OCI-LY1 (cell line): Measurements from ENCODE around the gene CENPE.

Source experiments
- H2AFZ ChIP-seq: fragments of 200-600 bp; sonication (generic), shearing (Covaris generic); 2 replicates; pipeline ENCODE4 v1.6.0; 2014; ENCODE audit warnings: antibody characterized with exemption, mild to moderate bottlenecking, low read length
- H3F3A ChIP-seq: fragments of 200-600 bp; sonication (generic), shearing (Covaris generic); 2 replicates; pipeline ENCODE4 v1.6.0; 2014; ENCODE audit warnings: mild to moderate bottlenecking, antibody characterized with exemption, low read length, moderate library complexity; ENCODE audit not compliant: insufficient read depth
- H3K27ac ChIP-seq: fragments of 200-600 bp; sonication (generic); 2 replicates; pipeline ENCODE4 v1.5.1; 2014; ENCODE audit warnings: low read length, mixed run types, mild to moderate bottlenecking, low read depth; ENCODE audit not compliant: poor library complexity, severe bottlenecking
- H3K27me3 ChIP-seq: fragments of 200-600 bp; sonication (generic); 2 replicates; pipeline ENCODE4 v1.6.0; 2014; ENCODE audit warnings: antibody characterized with exemption, mild to moderate bottlenecking, low read length, moderate library complexity; ENCODE audit not compliant: insufficient read depth
- H3K36me3 ChIP-seq: fragments of 200-600 bp; sonication (generic); 2 replicates; pipeline ENCODE4 v1.6.1; 2014; ENCODE audit warnings: mild to moderate bottlenecking, antibody characterized with exemption, low read length, moderate library complexity, mixed read lengths; ENCODE audit not compliant: insufficient read depth
- H3K4me1 ChIP-seq: fragments of 200-600 bp; sonication (generic); 2 replicates; pipeline ENCODE4 v1.5.1; 2014; ENCODE audit warnings: mild to moderate bottlenecking, low read length, moderate library complexity; ENCODE audit not compliant: insufficient read depth, severe bottlenecking
- H3K4me2 ChIP-seq: fragments of 200-600 bp; sonication (generic), shearing (Covaris generic); 2 replicates; pipeline ENCODE4 v1.6.1; 2014; ENCODE audit warnings: low read length
- H3K4me3 ChIP-seq: fragments of 200-600 bp; sonication (generic); 2 replicates; pipeline ENCODE4 v1.5.1; 2014; ENCODE audit warnings: low read length, low read depth, mild to moderate bottlenecking, mixed read lengths; ENCODE audit not compliant: poor library complexity, severe bottlenecking
- H3K79me2 ChIP-seq: fragments of 200-600 bp; shearing (Covaris generic); 2 replicates; pipeline ENCODE4 v1.6.1; 2016; ENCODE audit warnings: mixed run types, low read length, mixed read lengths; ENCODE audit not compliant: insufficient read depth
- H3K9ac ChIP-seq: fragments of 200-600 bp; sonication (generic), shearing (Covaris generic); 2 replicates; pipeline ENCODE4 v1.6.1; 2014; ENCODE audit warnings: mild to moderate bottlenecking, low read length, mixed read lengths
- H3K9me2 ChIP-seq: fragments of 200-600 bp; sonication (generic), shearing (Covaris generic); 2 replicates; pipeline ENCODE4 v1.6.1; 2014; ENCODE audit warnings: low read depth, mild to moderate bottlenecking, low read length, mixed read lengths
- H3K9me3 ChIP-seq: fragments of 200-600 bp; shearing (Covaris generic); 2 replicates; pipeline ENCODE4 v1.6.1; 2014; ENCODE audit warnings: low read length, mixed read lengths
- H4K20me1 ChIP-seq: fragments of 200-600 bp; sonication (generic), shearing (Covaris generic); 2 replicates; pipeline ENCODE4 v1.6.0; 2016; ENCODE audit warnings: mild to moderate bottlenecking, low read length; ENCODE audit not compliant: insufficient read depth
- EZH2 ChIP-seq: fragments of 200-600 bp; sonication (generic), shearing (Covaris generic); IDR thresholded peaks from 2 replicates; pipeline ENCODE4 v1.8.0; 2017; ENCODE audit warnings: borderline replicate concordance, mixed run types, mild to moderate bottlenecking, antibody characterized with exemption, low read length, moderate library complexity, mixed read lengths
- TF ChIP-seq, protein P1 (sequence below): fragments of 200-600 bp; sonication (generic), shearing (Covaris generic); IDR thresholded peaks from 2 replicates; pipeline ENCODE4 v1.5.1; 2017; ENCODE audit warnings: mild to moderate bottlenecking, antibody characterized with exemption, low read length, moderate library complexity, mixed read lengths

The CENPE gene

DNA sequence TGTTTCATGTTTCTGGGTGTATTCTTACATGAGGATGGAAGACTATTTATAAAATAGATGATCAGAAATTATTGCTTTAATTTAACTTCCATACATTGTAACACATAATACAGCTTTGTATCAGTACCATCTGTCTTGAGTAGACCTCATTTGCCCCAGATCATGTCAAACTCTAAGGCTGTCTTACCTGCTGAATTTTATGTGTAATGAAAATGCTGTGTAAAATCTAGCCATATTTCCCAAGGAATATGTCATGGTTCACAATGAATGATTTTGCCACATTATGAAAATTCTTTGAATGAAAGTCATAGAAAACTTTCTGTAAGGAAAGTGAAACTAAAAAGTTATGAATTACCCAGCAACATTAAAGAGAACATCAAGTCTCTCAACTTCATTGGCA lies 105.9 kb downstream of the CENPE start:
- no peak overlapping the region for H3K4me3 ChIP-seq

DNA sequence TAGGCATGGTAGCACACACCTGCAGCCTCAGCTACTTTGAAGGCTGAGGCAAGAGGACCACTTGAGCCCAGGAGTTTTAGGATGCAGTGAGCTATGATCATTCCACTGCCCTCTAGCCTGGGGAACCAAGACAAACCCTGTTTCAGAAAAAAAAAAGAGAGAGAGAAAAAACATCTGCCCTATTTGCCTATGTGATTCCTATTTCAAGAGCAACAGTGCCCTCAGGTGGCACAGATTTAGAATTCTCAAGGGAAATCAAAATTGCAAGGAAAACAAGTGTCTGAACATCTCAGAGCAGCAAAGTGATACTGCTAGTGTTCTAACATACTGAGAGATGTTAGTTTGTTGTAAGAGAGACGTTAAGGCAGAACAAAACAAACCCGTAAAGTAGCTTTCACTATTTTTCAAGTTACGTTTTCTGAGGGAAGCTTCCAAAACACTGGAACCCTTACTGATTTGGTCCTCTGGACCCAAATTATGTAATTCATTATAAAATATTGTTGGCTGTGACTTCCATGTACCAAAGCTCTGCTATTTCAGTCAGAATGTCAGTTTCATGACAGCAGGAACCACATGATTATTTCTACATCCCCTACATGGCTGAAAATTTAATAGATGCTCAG lies 106.4 kb downstream of the CENPE start:
- Histone ChIP-seq H3K4me2 (no peak overlapping the region), H3K4me1 (peaks cover 18% of the 10 kb centered on the region), H3K9ac (no peak overlapping the region)

More for the DNA sequence above, 105.9 kb downstream of the CENPE start:
- no peaks in the 10 kb centered on the region for H3F3A ChIP-seq
- peaks cover 7% of the 10 kb centered on the region; the same call in 1 of the 2 replicates for H3K36me3 ChIP-seq
- H3K4me1 ChIP-seq, result peaks cover 18% of the 10 kb centered on the region
- no peaks in the 10 kb centered on the region for H3K27me3 ChIP-seq
- H3K79me2 ChIP-seq, result no peaks in the 10 kb centered on the region
- no peak overlapping the region; the same call in 1 of the 2 replicates for H3K9ac ChIP-seq
- no peaks in the 10 kb centered on the region for H3K9me2 ChIP-seq
- H2AFZ ChIP-seq, result no peak overlapping the region
- H4K20me1 ChIP-seq, result no peaks in the 10 kb centered on the region
- H3K9me3 ChIP-seq, result no peaks in the 10 kb centered on the region
- H3K4me2 ChIP-seq, result no peak overlapping the region
- no peak for TF ChIP-seq EZH2
- TF ChIP-seq, protein P1, sequence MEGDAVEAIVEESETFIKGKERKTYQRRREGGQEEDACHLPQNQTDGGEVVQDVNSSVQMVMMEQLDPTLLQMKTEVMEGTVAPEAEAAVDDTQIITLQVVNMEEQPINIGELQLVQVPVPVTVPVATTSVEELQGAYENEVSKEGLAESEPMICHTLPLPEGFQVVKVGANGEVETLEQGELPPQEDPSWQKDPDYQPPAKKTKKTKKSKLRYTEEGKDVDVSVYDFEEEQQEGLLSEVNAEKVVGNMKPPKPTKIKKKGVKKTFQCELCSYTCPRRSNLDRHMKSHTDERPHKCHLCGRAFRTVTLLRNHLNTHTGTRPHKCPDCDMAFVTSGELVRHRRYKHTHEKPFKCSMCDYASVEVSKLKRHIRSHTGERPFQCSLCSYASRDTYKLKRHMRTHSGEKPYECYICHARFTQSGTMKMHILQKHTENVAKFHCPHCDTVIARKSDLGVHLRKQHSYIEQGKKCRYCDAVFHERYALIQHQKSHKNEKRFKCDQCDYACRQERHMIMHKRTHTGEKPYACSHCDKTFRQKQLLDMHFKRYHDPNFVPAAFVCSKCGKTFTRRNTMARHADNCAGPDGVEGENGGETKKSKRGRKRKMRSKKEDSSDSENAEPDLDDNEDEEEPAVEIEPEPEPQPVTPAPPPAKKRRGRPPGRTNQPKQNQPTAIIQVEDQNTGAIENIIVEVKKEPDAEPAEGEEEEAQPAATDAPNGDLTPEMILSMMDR, result no peak
- H3K27ac ChIP-seq, result no peak overlapping the region

DNA sequence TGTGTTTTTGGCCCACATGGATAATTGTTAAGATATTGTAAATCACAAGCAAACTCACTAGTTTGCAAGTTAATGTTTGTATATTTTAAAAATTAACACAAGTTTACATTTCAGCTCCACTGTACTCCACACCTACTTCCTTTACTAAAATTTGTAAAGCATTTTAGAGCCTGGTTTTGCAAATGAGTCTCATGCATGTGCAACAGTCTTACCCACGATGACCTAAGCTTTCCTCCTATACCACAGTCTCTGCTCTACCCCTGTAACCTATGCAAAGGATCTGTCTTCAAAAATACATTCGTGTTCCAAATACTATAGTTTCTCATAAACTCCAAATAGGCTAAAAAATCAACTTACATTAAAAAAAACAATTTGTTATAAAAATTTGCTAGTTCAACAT lies 108.7 kb downstream of the CENPE start:
- TF ChIP-seq, protein P1, result no peak
- no peak for TF ChIP-seq EZH2

More for the DNA sequence above, 106.4 kb downstream of the CENPE start:
- Histone ChIP-seq H3K27ac (no peak overlapping the region), H4K20me1 (no peaks in the 10 kb centered on the region), H3K36me3 (peaks cover 7% of the 10 kb centered on the region; the same call in 1 of the 2 replicates), H3K9me3 (no peaks in the 10 kb centered on the region), H2AFZ (no peak overlapping the region), H3K79me2 (no peaks in the 10 kb centered on the region), H3K27me3 (no peaks in the 10 kb centered on the region), H3K4me3 (no peak overlapping the region), H3K9me2 (no peaks in the 10 kb centered on the region), H3F3A (no peaks in the 10 kb centered on the region)
- TF ChIP-seq EZH2, result no peak
- TF ChIP-seq, protein P1, result peak; percentile 88

More for the DNA sequence above, 108.7 kb downstream of the CENPE start:
- Histone ChIP-seq H3K9ac (no peak overlapping the region), H3K4me2 (no peak overlapping the region), H3K9me3 (no peaks in the 10 kb centered on the region), H3K27ac (no peak overlapping the region), H2AFZ (no peak overlapping the region), H3K4me3 (no peak overlapping the region), H3K4me1 (peaks cover 18% of the 10 kb centered on the region), H3K27me3 (no peaks in the 10 kb centered on the region), H3K36me3 (peaks cover 7% of the 10 kb centered on the region; the same call in 1 of the 2 replicates), H3F3A (no peaks in the 10 kb centered on the region), H3K79me2 (no peaks in the 10 kb centered on the region), H4K20me1 (no peaks in the 10 kb centered on the region), H3K9me2 (no peaks in the 10 kb centered on the region)
